ENCODE measurements around the gene CLDN34. TPM values are rescaled to one million over a fixed set of nuclear protein-coding genes. Genes with fewer than 3 reads are reported as not detected.
A peak's percentile ranks its signal among the peaks of the same experiment; 100 is the strongest.

The CLDN34 gene
- polyA plus RNA-seq, 1 donor: 0.07 TPM

GRCh38 chrX:10014462-10015354, 47.5 kb downstream of the CLDN34 start:
- H3K27ac ChIP-seq (ENCODE audit: low read length): peak overlapping the region; percentile 62
- peaks cover 3% of the 10 kb centered on the region for H3K9me3 ChIP-seq (ENCODE audit: control insufficient read depth, low read depth, low read length)
- WGBS (ENCODE audit: insufficient coverage, low lambda C conversion rate): no CpG with 5 or more reads among the region's 110 CpGs
- peaks cover 2% of the 10 kb centered on the region for H3K27me3 ChIP-seq (ENCODE audit: control insufficient read depth, insufficient read depth, low read length)
- H3K4me3 ChIP-seq (ENCODE audit: low read length): peak overlapping the region; percentile 57
- peaks cover 10% of the 10 kb centered on the region for H3K4me1 ChIP-seq (ENCODE audit: control insufficient read depth, insufficient read depth, low read length)
- no peaks in the 10 kb centered on the region for H3K36me3 ChIP-seq (ENCODE audit: control insufficient read depth, insufficient read depth, low read length)
- peak; percentile 69 to 85 for DNase-seq

GRCh38 chrX:10015355-10015722, 48.2 kb downstream of the CLDN34 start:
- peaks cover 10% of the 10 kb centered on the region for H3K4me1 ChIP-seq (ENCODE audit: control insufficient read depth, insufficient read depth, low read length)
- peaks cover 3% of the 10 kb centered on the region for H3K9me3 ChIP-seq (ENCODE audit: control insufficient read depth, low read depth, low read length)
- no peaks in the 10 kb centered on the region for H3K36me3 ChIP-seq (ENCODE audit: control insufficient read depth, insufficient read depth, low read length)
- WGBS (ENCODE audit: insufficient coverage, low lambda C conversion rate): no CpG with 5 or more reads among the region's 71 CpGs
- DNase-seq: no peak
- H3K27me3 ChIP-seq (ENCODE audit: control insufficient read depth, insufficient read depth, low read length): peaks cover 2% of the 10 kb centered on the region
- H3K4me3 ChIP-seq (ENCODE audit: low read length): no peak overlapping the region
- H3K27ac ChIP-seq (ENCODE audit: low read length): no peak overlapping the region

DNA sequence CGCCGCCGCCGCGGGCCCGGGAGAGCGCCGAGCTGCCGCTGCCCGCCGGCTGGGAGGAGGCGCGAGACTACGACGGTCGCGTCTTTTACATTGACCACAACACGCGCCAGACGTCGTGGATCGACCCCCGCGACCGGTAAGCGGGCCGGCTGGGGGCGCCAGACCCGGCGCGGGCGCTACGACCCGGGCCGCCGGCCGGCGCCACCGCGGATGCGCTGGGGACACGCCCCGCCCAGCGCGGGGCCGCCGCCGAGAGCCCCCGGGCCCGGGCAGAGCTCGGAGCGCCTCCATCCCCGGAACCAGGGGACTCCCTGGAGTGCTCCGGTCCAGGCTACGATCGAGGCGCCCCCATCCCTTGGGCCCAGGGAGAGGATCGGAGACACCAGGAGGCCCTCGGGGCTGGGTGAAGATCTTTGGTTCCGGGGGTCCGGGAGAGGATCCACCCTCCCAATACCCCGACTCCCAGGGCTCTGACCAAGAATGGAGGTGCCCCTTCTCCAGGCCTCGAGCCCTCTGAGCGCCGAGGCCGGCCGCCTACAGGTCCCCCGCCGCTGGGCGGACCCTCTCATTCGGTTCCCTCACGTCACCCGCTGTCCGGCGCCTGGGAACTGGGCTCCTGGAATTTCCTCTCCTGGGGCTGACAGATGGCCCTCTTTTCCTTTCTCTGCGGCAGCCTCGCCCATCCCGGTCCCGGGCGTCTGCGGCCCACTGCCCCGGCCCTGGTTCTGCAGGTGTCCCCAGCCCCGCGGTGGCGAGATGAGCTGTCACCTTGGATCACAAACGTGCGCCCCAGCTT, 48.8 kb downstream of the CLDN34 start:
- DNase-seq: no peak
- WGBS (ENCODE audit: insufficient coverage, low lambda C conversion rate): no CpG with 5 or more reads among the region's 87 CpGs
- H3K27ac ChIP-seq (ENCODE audit: low read length): peak overlapping the region; percentile 64
- peaks cover 2% of the 10 kb centered on the region for H3K27me3 ChIP-seq (ENCODE audit: control insufficient read depth, insufficient read depth, low read length)
- peaks cover 3% of the 10 kb centered on the region for H3K9me3 ChIP-seq (ENCODE audit: control insufficient read depth, low read depth, low read length)
- no peaks in the 10 kb centered on the region for H3K36me3 ChIP-seq (ENCODE audit: control insufficient read depth, insufficient read depth, low read length)
- peak overlapping the region; percentile 49 for H3K4me3 ChIP-seq (ENCODE audit: low read length)
- H3K4me1 ChIP-seq (ENCODE audit: control insufficient read depth, insufficient read depth, low read length): peaks cover 10% of the 10 kb centered on the region

GRCh38 chrX:10016519-10017132, 49.5 kb downstream of the CLDN34 start:
- Histone ChIP-seq H3K36me3 (ENCODE audit: control insufficient read depth, insufficient read depth, low read length) (no peaks in the 10 kb centered on the region), H3K4me1 (ENCODE audit: control insufficient read depth, insufficient read depth, low read length) (peaks cover 10% of the 10 kb centered on the region), H3K27ac (ENCODE audit: low read length) (peak overlapping the region; percentile 64), H3K4me3 (ENCODE audit: low read length) (peak overlapping the region; percentile 49), H3K9me3 (ENCODE audit: control insufficient read depth, low read depth, low read length) (peaks cover 3% of the 10 kb centered on the region), H3K27me3 (ENCODE audit: control insufficient read depth, insufficient read depth, low read length) (peaks cover 2% of the 10 kb centered on the region)
- DNase-seq: no peak
- WGBS (ENCODE audit: insufficient coverage, low lambda C conversion rate): no CpG with 5 or more reads among the region's 11 CpGs

DNA sequence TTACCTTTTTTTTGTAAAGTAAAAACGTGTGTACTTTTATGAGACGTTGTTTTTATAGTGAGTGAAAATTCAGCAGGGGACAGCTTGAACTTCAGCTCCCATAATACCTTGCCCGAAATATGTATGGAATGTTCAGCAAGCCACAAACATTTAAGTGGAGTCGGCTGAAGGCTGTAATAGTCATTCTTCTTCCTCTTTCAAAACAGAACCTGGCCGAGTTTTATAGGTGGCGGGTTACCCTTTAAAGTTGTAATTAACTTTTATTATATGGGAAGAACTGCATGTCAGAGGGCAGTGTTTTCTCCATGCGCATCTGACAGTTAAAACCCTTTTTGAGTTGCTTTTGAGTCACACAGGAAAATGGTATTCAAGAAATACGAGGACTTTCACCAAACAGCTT, 50.7 kb downstream of the CLDN34 start:
- Histone ChIP-seq H3K27ac (ENCODE audit: low read length) (no peak overlapping the region), H3K4me3 (ENCODE audit: low read length) (no peak overlapping the region), H3K36me3 (ENCODE audit: control insufficient read depth, insufficient read depth, low read length) (no peaks in the 10 kb centered on the region), H3K27me3 (ENCODE audit: control insufficient read depth, insufficient read depth, low read length) (peaks cover 2% of the 10 kb centered on the region), H3K9me3 (ENCODE audit: control insufficient read depth, low read depth, low read length) (peaks cover 3% of the 10 kb centered on the region), H3K4me1 (ENCODE audit: control insufficient read depth, insufficient read depth, low read length) (peaks cover 10% of the 10 kb centered on the region)
- WGBS (ENCODE audit: insufficient coverage, low lambda C conversion rate): no CpG with 5 or more reads among the region's 8 CpGs
- peak in 1 of 2 donors; percentile 63 for DNase-seq

Other genes starting within 250 kb of the CLDN34 start
- 5.2 TPM for gene GPR143, start 201.5 kb upstream of the CLDN34 start, polyA plus RNA-seq
- 7.0 TPM for gene SHROOM2, start 180.9 kb upstream of the CLDN34 start, polyA plus RNA-seq
- gene CLCN4, start 189.6 kb downstream of the CLDN34 start, polyA plus RNA-seq: 1.9 TPM